ENCODE data around the gene TLL1. TPM values are rescaled to one million over a fixed set of nuclear protein-coding genes. Genes with fewer than 3 reads are reported as not detected.
A peak's percentile ranks its signal among the peaks of the same experiment; 100 is the strongest.

Gene TLL1
- total RNA-seq, 1 donor from 2014 or later = 32.7 TPM

DNA sequence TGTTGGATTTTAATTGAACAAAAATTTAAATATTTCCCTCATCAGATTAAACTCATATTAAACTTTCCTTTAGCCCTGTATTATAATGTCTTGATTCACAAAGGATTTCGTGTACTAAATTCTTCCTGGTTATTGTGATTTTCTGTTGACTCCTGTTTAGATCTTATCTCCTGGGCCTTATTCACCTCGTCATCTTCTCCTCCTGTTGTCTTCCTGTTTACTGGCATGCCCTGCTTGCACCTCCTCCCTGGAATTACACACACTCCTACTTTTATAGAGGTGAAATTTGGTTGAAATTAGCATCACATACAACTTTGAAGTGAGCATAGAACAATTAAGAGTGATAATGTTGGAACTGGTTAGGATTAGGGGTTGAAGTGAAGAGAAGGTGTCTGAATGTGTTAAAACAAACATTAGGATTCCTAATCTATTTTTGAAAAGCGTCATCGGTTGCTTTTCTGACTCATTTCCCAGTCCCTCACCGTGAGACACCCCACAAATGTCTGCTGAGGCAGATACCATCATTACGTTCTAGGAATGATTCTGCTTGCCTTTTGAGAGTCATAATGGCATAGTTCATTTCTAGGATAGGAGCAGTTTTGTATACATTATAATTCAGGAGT, 32.5 kb downstream of the TLL1 start:
- peak; percentile 68 for DNase-seq

DNA sequence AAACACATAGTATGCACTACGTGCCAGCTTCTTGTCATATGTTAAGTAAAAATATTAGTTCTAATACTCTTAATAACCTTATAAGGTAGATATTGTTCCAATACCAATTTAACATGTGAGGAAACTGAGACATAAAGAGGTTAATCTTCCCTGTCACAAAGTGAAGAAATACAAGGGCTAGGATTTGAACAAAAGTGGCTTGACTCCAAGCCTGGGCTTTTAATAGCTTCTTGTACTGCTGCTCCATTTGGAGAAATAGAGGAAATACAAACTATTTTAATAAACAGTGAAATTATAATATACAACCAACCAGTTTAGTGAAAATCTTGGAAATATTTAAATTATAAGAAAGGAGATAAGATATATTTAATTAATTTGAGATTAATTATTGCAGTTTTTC, 33.2 kb downstream of the TLL1 start:
- peak; percentile 42 for DNase-seq

DNA sequence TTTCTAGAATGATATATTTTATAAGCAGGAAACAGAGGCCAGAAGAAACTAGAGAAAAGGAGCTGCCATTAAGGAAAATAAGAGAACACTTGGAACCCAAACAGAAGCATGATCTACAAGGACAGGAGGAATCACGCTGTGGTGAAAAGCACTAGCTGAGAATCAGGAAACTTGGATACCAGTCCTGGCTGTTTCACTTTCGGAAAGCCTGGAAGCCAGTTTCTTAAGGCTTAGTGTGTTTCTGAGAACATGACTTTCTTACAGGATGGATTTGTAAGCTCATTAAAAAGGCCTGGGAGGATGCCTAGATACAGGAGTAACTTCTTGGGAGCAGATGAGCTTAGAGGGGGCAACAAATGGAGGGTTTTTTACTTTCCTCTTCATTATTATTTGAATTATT, 36.9 kb downstream of the TLL1 start:
- no peak for DNase-seq

DNA sequence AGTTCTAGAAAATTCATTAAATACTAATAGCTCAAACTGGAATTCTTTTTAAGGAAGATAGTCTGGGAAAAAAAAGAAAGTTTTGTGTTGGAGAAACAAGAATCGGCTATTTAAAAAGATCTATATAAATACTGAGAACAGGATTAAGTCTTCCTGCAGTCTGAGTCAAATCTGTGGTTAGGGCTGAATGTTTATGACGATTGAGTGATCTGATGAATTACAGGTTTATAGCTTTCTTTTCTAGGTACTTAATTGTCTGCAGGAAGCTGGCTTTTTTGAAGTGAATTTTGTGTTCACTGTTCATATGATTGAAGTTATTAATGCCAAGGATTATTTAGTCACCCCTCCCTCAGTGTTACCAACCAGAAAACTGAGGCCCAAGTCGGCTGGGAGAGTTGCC, 42.2 kb downstream of the TLL1 start:
- no peak for DNase-seq

DNA sequence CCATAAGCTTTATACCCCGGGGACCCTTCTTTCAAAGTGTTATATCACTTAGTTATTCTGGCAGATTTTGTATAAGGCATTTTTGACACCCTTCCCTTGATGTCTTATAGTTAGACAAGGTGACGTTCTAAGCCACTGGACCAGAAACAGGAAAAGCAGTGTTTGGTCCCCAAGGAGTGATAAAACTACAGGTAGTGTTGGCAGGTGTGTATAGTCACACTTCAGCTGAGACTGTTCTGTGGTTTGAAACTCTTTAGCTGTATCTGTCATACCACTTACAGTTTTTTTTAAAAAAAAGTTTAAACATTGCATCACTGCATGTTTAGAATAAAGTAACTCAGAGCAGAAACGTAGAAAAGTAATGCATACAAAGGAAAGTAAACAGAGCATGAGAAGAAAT, 48.5 kb downstream of the TLL1 start:
- no peak for DNase-seq

DNA sequence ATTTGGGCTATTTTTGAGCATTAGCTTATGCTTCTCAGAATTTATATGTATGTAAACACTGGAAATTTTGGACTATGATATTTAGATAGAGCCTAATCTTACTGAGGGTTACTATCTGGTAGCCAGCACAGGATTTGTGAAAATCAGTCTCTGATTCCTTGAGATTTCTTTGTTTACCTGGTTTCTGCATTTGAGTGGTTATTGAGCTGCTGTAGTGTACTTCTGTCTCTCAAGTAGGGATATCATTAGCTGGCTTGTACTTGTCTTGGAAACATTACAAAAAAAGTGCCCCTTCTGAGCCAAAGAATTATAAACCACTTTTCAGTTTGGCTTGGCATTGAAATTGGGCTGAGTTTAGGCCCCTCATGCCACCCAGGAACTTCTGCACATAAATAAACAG, 49.7 kb downstream of the TLL1 start:
- DNase-seq = no peak

DNA sequence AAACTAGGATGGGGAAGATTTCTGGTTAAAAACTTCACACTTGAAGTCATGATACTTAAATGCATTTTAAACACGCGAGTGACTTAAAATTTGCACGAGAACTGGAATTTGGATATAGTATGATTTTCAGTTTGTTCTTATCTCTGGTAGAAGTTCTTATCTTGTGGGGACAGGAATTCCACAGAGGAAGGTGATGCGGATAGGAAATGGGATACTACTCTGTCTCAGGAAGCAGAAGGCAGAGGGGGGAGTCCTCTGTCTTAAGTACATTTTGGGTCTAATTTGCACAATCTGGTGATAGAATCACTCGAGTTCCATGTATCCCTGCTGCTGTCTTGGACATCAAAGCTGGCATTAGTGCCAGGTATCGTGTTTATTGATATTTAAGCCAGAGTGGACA, 53.3 kb downstream of the TLL1 start:
- DNase-seq = peak; percentile 49

DNA sequence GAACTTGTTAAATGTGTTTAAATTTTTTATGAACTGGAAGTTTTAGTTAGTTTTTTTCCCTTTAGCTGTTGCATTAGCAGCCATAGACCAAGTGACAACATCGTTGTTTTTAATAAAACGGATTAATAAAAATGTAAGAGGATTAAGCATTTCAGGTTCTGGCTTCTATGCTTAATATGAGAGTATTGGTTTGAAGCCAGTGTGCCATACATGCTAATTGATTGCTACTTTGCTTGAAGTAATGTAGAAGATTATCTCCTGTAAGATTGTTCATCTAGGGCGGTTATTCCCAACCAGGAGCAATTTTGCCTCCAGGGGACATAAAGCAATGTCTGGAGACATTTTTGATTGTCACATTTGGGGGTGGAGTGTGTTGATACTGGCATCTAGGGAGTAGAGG, 54.3 kb downstream of the TLL1 start:
- no peak for DNase-seq

DNA sequence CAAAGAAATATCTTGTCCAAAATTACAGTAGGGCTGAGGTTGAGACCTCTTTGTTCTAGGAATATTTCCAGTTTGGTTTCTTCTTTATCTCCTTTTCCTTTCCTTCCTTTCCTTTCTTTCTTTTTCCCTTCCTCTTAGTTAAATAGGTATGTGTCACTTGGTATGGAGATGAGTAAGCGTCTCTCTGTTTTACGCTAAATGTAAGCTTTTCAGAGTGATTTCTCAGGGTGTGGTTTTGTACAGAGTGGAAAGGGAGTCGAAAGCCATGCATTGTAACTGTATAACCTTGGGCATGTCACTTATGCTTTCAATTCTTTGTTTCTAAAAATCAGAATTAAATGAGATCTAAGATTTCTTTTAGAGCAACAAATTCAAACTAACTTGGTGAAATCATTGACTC, 54.8 kb downstream of the TLL1 start:
- no peak for DNase-seq

DNA sequence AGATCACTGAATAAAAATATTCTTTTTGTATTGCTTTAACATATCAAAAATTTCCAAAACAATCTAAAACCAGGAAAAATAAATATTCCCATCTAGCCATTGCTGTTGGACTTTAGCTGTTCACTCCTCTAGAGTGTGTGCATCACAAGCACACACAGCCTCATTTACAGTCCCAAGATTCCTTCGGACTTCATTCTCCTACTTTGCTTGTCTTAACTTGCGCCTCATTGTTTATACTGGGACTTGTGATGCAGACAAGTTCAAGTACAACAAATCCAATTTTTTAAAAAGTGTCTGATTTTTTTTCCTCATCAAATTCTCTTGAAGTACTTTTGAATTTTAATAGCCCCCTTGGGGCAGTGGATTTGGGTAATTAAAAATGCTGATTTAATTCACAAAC, 55.6 kb downstream of the TLL1 start:
- DNase-seq = no peak

DNA sequence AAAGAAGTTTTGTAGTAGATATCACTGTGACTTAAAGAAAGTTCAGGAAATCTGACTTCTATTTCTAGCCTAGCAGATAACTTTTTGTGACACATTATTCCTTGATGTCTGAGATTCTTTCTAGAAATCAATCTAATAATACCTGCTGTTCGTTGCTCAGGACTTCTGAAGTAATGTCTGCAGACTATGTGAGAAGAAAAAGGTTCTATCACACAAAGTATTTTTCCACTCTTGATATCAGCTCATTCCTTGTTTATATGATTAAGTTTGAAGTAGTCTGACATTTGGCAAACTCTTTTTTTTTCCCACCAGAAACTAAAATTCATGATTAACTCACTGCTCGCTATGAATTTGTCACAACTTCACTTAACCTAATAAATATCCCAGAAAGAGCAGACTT, 56.6 kb downstream of the TLL1 start:
- no peak for DNase-seq

DNA sequence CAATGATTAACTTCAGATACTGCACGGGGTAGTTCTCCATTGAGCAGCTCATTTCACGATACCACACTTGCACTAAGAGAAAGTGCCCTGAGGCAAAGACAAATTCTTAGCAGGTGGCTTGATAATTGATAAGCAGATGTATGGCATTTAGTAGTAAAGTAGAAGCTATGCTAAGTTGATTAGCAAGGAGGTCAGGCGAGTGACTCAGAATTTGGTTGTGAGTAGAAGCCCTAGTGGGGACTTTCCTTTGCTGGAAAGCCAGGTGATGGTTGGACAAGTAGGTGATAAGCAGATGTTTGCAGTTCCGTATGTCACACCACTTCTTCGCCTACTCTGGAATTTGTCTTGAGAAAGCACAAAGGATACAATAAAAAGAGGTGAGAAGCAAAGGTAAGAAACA, 58.7 kb downstream of the TLL1 start:
- DNase-seq = no peak

DNA sequence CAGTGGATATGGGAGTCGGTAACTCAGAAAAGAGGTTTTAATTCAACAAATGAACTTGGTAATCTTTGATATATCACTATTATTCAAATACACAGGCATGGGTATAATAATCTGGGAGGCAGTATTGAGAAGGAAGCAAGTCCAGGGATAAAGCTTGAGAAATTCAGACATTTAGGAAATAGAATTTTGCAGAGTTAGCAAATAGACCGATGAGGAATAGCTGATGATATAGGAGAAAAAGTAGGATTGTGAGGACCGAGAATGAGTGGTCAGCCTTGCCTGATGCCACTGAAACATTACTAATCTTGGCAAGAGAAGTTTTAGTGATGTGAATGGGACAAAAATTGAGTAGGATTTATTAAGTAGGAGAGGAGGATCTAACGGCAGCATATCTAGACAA, 71.9 kb downstream of the TLL1 start:
- no peak for DNase-seq

DNA sequence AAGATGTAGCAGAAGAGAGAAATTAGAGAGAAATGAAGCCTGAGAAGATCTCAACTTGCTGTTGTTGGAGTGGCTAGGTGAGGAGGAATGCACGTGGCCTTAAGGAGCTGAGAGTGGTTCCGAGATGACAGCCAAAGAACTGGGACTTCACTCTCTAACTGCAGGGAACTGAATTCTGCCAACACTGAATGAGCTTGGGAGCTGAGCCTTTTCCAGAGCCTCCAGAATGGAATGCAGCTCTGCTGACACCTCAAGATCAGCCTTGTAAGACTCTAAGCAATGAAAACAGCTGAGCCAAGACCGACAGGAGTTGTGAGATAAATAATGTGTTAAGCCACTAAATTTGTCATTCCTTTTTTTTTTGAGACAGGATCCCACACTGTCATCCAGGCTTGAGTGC, 73.0 kb downstream of the TLL1 start:
- DNase-seq = no peak

DNA sequence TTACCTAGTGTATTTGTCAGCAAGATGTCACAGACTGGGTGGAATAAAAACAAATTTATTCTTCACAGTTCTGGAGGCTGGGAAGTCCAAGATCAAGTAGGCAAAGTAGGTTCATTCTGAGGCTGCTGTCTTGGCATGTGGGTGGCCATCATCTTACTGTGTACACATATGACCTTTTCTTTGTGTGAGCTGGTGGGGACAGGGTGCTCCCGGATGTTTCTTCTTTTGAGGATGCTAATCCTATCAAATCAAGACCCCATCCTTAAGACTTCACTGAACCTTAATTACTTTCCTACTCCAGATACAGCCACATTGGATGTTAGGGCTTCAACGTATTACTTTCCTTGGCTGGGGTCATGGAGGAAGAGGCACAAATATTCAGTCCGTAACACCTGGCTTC, 74.0 kb downstream of the TLL1 start:
- no peak for DNase-seq

DNA sequence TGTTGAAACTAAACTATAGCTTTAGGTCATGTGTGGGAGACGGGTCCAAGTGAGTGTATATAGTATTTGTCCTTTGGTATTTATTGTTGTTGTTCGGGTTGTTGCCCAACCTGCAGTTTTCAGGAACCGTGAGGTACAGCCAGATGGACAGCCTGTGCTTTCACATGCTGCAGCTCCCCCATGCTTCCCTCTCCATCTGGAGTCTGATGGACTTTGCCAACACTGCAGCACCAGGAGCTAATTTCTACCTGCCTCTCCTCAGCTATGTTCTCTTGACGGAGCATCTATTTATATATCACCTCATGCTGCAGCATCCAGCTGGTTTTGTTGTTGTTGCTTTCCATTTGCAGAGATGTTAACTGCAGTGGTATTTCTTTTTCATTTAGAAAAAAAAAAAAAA, 80.1 kb downstream of the TLL1 start:
- no peak for DNase-seq

DNA sequence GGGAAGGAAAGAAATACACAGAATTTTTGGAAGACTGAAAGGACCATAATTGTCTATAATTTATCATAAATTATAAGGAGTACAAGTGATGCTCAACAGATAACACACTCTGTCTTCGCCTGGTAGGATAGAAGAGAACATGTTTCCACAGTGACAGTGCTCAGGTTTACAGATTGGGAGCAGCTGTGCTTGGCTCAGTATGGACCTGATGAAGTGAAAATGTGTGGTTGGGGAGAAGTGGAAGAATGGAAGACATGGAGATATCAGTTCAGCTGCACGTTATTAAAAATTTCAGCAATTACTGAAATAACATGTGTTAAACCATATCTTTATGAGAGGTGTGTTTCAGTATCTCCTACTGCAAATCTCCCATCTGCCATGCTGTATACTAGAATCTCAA, 90.6 kb downstream of the TLL1 start:
- no peak for DNase-seq

DNA sequence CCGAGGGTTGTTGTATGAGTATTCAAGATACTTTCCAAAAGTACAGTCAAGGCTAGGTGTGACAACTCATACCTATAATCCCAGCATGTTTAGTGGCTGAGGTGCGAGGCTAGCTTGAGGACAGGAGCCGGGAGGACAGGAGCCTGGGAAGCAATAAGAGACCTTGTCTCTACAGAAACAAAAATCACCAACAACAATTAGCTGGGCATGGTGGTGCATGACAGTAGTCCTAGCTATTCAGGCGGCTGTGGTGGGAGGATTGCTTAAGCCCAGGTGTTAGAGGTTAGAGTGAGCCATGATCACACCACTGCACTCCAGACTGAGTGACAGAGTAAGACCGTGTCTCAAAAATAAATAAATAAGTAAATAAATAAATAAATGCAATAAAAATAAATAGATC, 91.6 kb downstream of the TLL1 start:
- DNase-seq = no peak

DNA sequence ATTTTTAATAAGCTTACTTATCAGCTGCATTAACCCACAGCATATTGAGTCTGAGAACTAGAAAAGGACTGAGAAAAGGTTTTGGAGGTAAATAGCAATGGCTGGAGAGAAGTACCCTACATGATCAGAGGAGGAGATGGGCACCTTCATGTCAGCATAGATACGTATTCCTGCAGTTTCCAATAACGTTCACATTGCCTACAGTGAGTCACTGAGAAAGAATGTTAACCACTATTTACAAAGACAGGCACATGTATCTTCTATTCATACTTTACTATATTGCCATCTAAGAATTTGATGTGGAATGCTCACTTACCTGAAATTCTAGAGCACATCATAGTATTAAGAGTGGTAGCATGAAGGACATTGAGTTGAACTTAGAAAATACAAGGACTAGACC, 92.5 kb downstream of the TLL1 start:
- no peak for DNase-seq

DNA sequence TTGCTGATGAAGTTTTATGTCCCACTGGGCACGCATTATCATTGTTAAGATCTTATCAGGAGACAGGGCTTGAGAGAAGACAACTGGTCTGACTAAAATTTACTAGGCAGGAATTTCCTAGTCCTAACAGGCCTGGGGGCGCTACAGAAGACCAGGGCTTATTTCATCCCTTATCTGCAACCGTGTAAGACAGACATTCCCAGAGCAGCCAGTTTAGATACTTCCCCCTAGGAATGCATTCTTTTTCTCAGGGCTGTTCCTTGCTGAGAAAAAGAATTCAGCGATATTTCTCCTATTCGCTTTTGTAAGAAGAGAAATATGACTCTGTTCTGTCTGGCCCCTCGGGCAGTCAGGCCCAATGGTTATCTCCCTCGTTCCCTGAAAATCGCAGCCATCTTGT, 93.8 kb downstream of the TLL1 start:
- no peak for DNase-seq

DNA sequence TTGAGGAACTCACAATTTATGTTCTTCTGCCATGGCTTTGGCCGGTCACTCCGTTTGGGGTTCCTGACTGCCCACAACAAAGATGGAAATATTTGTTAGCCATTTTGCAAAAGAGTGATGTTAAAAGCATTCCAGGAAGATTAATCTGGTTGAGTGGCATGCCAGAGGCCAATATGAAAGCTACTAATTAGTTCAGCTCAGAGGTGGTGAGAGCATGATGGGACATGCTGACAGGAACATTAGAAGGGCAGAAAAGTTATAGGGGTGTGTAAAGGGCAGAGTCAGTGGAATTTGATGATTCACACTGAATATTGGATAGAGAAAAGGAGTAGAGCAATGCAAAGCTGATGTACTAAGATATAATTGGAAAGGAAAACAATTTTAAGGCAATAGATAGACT, 94.4 kb downstream of the TLL1 start:
- DNase-seq = no peak

DNA sequence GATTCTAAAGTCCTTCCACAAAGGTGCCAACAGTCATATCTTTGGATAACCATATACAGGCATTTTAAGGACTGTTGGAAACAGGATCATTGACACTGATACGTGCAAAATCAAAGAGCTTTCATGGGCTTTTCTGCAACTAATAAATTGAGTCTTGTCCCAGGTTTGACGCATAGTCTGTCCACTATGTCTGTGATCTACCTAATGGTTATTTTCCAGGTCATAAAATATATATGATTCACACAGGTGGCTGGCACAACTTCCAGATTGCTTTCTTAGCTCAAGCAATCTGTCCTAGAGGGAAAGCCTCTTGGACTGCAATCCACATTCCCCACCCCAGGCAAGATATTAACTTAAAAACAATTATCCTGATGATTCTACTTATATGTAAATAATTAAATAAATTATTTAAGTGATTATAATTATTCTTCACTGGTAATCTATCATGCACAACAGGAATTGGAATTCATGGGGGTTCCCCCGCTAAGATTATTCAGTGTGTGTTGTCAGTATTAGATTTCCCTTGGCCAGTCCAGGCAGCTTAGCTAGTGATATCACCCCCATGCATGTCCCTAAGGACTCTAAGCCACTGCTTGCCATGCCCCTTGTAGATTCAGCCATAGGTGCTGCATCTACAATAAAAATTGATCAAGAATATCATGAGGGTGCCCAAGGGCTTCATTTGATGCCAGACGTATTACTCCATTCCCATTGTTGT, 97.8 kb downstream of the TLL1 start:
- DNase-seq = no peak

DNA sequence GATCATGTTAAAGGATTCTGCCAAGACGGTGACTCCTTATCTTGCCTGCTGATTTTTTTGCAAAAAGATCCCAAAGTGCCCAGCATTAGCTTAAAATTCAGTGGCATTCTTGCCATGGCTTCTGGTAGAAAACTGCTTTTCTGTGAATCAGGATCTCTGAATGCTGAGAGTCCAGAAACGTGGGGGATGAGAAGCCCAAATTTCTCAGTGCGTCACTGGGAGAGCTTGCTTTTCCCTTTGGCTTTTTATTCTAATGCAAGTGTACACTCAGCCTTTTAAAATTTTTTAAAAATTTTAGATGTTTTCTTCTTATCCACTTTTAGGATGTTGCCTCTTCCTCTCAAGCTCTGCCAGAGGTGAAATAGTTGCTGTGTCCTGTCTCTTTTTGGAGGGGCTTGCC, 98.4 kb downstream of the TLL1 start:
- no peak for DNase-seq

DNA sequence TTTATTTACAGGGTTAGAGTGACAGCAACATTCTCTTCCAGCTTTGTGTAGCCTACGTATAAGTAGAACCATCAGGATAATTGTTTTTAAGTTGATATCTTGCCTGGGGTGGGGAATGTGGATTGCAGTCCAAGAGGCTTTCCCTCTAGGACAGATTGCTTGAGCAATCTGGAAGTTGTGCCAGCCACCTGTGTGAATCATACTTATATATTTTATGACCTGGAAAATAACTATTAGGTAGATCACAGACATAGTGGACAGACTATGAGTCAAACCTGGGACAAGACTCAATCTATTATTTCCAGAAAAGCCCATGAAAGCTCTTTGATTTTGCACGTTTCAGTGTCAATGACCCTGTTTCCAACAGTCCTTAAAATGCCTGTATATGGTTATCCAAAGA, 98.9 kb downstream of the TLL1 start:
- DNase-seq = no peak

DNA sequence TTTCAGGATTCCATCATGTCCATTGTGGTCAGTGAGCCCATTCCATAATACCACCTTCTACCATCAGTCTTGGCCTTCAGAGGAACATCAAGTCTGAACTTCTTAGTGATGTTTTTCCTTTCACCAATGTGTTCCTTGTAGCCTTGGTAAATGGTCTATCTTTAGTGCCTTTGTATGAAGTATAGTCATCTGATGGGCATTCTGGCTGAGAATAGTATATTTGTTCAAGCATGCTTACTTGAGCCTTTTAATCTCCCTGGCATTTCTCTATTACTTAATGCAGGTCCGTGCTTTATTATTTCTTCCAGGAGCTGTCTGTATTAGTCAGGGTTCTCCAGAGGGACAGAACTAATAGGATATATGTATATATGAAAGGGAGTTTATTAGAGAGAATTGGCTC, 99.7 kb downstream of the TLL1 start:
- no peak for DNase-seq

Data from dermis blood vessel endothelial cell (primary cell).